Measurements from ENCODE around the gene ZNF236.

Gene ZNF236

DNA sequence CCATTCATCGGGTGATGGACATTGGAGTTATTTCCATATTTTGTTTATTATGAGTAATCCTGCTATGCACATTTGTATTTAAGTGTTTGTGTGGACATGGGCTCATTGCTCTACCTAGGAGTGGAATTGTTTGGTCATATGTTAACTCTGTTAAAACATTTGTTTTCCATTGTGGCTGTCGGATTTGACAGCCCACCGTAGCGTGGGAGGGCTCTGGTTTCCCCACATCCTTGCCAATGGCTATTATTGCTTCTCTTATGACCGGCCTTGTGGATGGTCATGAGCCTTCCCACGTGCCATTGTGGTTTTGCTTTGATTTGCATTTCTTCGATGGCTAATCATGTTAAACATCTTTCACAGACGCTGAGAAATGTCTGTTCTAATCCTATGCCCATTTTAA lies 92.0 kb downstream of the ZNF236 start:
- H3K79me2 ChIP-seq (ENCODE audit: insufficient read depth, low read length), result no peaks in the 10 kb centered on the region
- no peak overlapping the region for H3K27ac ChIP-seq (ENCODE audit: low read depth, low read length, poor library complexity, severe bottlenecking)
- H3K9me3 ChIP-seq (ENCODE audit: low read length), result no peaks in the 10 kb centered on the region
- no peaks in the 10 kb centered on the region; the same call in 1 of the 2 replicates for H3F3A ChIP-seq (ENCODE audit: insufficient read depth, low read length)
- no peak overlapping the region for H3K4me3 ChIP-seq (ENCODE audit: low read depth, low read length, poor library complexity, severe bottlenecking)
- peaks cover 79% of the 10 kb centered on the region for H3K36me3 ChIP-seq (ENCODE audit: insufficient read depth, low read length)
- H3K4me2 ChIP-seq (ENCODE audit: low read length), result no peak overlapping the region
- no peak overlapping the region for H2AFZ ChIP-seq (ENCODE audit: low read length)
- H4K20me1 ChIP-seq (ENCODE audit: insufficient read depth, low read length), result no peaks in the 10 kb centered on the region
- H3K9ac ChIP-seq (ENCODE audit: low read length), result no peak overlapping the region
- no peaks in the 10 kb centered on the region for H3K4me1 ChIP-seq (ENCODE audit: insufficient read depth, low read length, severe bottlenecking)
- H3K27me3 ChIP-seq (ENCODE audit: insufficient read depth, low read length), result no peaks in the 10 kb centered on the region
- TF ChIP-seq, protein P1, sequence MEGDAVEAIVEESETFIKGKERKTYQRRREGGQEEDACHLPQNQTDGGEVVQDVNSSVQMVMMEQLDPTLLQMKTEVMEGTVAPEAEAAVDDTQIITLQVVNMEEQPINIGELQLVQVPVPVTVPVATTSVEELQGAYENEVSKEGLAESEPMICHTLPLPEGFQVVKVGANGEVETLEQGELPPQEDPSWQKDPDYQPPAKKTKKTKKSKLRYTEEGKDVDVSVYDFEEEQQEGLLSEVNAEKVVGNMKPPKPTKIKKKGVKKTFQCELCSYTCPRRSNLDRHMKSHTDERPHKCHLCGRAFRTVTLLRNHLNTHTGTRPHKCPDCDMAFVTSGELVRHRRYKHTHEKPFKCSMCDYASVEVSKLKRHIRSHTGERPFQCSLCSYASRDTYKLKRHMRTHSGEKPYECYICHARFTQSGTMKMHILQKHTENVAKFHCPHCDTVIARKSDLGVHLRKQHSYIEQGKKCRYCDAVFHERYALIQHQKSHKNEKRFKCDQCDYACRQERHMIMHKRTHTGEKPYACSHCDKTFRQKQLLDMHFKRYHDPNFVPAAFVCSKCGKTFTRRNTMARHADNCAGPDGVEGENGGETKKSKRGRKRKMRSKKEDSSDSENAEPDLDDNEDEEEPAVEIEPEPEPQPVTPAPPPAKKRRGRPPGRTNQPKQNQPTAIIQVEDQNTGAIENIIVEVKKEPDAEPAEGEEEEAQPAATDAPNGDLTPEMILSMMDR (IDR thresholded peaks at IDR 0.05; ENCODE audit: low read length), result no peak
- TF ChIP-seq EZH2 (IDR thresholded peaks at IDR 0.05; ENCODE audit: borderline replicate concordance, low read length), result no peak
- H3K9me2 ChIP-seq (ENCODE audit: low read depth, low read length), result no peaks in the 10 kb centered on the region

DNA sequence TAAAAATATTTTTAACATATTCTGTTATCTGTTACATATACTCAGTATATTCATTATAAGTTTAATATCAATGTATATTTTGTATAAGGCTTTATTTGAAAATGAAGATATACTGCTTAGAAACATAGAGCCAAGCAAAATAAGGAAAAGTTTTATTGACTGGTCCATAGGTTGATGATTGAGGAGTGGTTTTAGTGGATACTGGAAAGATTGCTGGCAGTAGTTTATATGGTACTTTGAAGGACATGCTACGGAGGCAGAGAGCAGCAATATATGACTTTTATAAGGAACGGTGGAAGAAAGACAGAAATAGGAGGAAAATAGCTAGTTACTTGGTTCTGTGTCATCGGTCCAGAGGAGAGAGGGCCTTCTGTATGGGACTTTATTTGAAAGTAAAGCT lies 92.4 kb downstream of the ZNF236 start:
- H3K9me3 ChIP-seq (ENCODE audit: low read length), result no peaks in the 10 kb centered on the region
- H3K4me1 ChIP-seq (ENCODE audit: insufficient read depth, low read length, severe bottlenecking), result no peaks in the 10 kb centered on the region
- peaks cover 79% of the 10 kb centered on the region for H3K36me3 ChIP-seq (ENCODE audit: insufficient read depth, low read length)
- H4K20me1 ChIP-seq (ENCODE audit: insufficient read depth, low read length), result no peaks in the 10 kb centered on the region
- no peaks in the 10 kb centered on the region for H3K79me2 ChIP-seq (ENCODE audit: insufficient read depth, low read length)
- H3K9ac ChIP-seq (ENCODE audit: low read length), result no peak overlapping the region
- H3K4me2 ChIP-seq (ENCODE audit: low read length), result no peak overlapping the region
- TF ChIP-seq EZH2 (IDR thresholded peaks at IDR 0.05; ENCODE audit: borderline replicate concordance, low read length), result no peak
- TF ChIP-seq, protein P1 (IDR thresholded peaks at IDR 0.05; ENCODE audit: low read length), result no peak
- H2AFZ ChIP-seq (ENCODE audit: low read length), result no peak overlapping the region
- no peaks in the 10 kb centered on the region; the same call in 1 of the 2 replicates for H3F3A ChIP-seq (ENCODE audit: insufficient read depth, low read length)
- no peak overlapping the region for H3K27ac ChIP-seq (ENCODE audit: low read depth, low read length, poor library complexity, severe bottlenecking)
- H3K9me2 ChIP-seq (ENCODE audit: low read depth, low read length), result no peaks in the 10 kb centered on the region
- no peaks in the 10 kb centered on the region for H3K27me3 ChIP-seq (ENCODE audit: insufficient read depth, low read length)
- no peak overlapping the region for H3K4me3 ChIP-seq (ENCODE audit: low read depth, low read length, poor library complexity, severe bottlenecking)

DNA sequence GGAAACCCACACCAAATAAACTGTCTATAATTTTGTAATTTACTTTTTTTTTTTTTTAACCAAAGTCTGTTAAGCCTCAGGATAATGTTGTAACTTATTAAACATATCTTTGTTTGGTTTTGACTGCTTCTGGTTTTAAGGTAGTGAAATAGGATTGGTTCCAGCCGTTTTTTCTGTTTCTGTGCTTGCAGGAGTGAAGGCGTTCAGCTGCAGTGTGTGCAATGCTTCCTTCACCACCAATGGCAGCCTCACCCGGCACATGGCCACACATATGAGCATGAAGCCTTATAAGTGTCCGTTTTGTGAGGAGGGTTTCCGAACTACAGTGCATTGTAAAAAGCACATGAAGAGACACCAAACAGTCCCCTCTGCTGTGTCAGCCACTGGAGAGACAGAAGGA lies 93.1 kb downstream of the ZNF236 start:
- H3K79me2 ChIP-seq (ENCODE audit: insufficient read depth, low read length), result no peaks in the 10 kb centered on the region
- H3K4me2 ChIP-seq (ENCODE audit: low read length), result no peak overlapping the region
- H3K9me3 ChIP-seq (ENCODE audit: low read length), result no peaks in the 10 kb centered on the region
- H3K9me2 ChIP-seq (ENCODE audit: low read depth, low read length), result no peaks in the 10 kb centered on the region
- no peak overlapping the region for H3K4me3 ChIP-seq (ENCODE audit: low read depth, low read length, poor library complexity, severe bottlenecking)
- H3K9ac ChIP-seq (ENCODE audit: low read length), result no peak overlapping the region
- TF ChIP-seq, protein P1 (IDR thresholded peaks at IDR 0.05; ENCODE audit: low read length), result no peak
- no peak for TF ChIP-seq EZH2 (IDR thresholded peaks at IDR 0.05; ENCODE audit: borderline replicate concordance, low read length)
- peaks cover 75% of the 10 kb centered on the region for H3K36me3 ChIP-seq (ENCODE audit: insufficient read depth, low read length)
- H3K27ac ChIP-seq (ENCODE audit: low read depth, low read length, poor library complexity, severe bottlenecking), result no peak overlapping the region
- no peaks in the 10 kb centered on the region; the same call in 1 of the 2 replicates for H3F3A ChIP-seq (ENCODE audit: insufficient read depth, low read length)
- H3K4me1 ChIP-seq (ENCODE audit: insufficient read depth, low read length, severe bottlenecking), result no peaks in the 10 kb centered on the region
- no peaks in the 10 kb centered on the region for H3K27me3 ChIP-seq (ENCODE audit: insufficient read depth, low read length)
- no peak overlapping the region for H2AFZ ChIP-seq (ENCODE audit: low read length)
- no peaks in the 10 kb centered on the region for H4K20me1 ChIP-seq (ENCODE audit: insufficient read depth, low read length)
